Activated CD8-positive, alpha-beta T cell treated with anti-CD3 and anti-CD28 coated beads for 36 hours (primary cell): ENCODE measurements around the gene RAD51B. TPM values are rescaled to one million over a fixed set of nuclear protein-coding genes. Genes with fewer than 3 reads are reported as not detected.

Source experiments
- ATAC-seq: fragments of 200-7000 bp; cut with Tn5 transposase; one replicate; pipeline ENCODE4 v1.10.0; 2021; ENCODE audit warnings: mild to moderate bottlenecking, moderate library complexity
- CTCF ChIA-PET: fragments of 350-600 bp; sonication (Branson Sonifier 250); formaldehyde crosslinking; loops from one replicate; lab custom pipeline; 2021; ENCODE audit warnings: antibody characterized with exemption; lab: Charles Lee
- POLR2A ChIA-PET: fragments of 350-600 bp; sonication (Branson Sonifier 250); formaldehyde crosslinking; loops from one replicate; lab custom pipeline; 2021; ENCODE audit warnings: antibody characterized with exemption; lab: Charles Lee
- DNase-seq: peaks from one replicate; pipeline ENCODE4 v3.0.0-alpha.2; 2020
- H3K27ac Mint-ChIP-seq: one replicate; pipeline ENCODE4 v1.8.0; 2021; ENCODE audit warnings: mild to moderate bottlenecking, mixed read lengths
- H3K27me3 Mint-ChIP-seq: one replicate; pipeline ENCODE4 v1.8.0; 2021; ENCODE audit warnings: mixed read lengths
- H3K36me3 Mint-ChIP-seq: one replicate; pipeline ENCODE4 v1.8.0; 2021; ENCODE audit warnings: low read depth, mixed read lengths
- H3K4me1 Mint-ChIP-seq: one replicate; pipeline ENCODE4 v1.8.0; 2021; ENCODE audit warnings: low read depth, mixed read lengths
- H3K4me3 Mint-ChIP-seq: one replicate; pipeline ENCODE4 v1.8.0; 2021; ENCODE audit warnings: mild to moderate bottlenecking, moderate library complexity, mixed read lengths
- H3K9me3 Mint-ChIP-seq: one replicate; pipeline ENCODE4 v1.8.0; 2021; ENCODE audit warnings: mixed read lengths
- intact Hi-C: fragments of 100-400 bp; cut with micrococcal nuclease; formaldehyde crosslinking; loops from one replicate; pipeline ENCODE4 v1.10.0; 2022
- total RNA-seq, 2 experiments: library from RNA; stranded (reverse); gene quantifications; one replicate each; pipeline ENCODE4 v1.2.3, GENCODE V29; 2021
- TF ChIP-seq, protein P1 (sequence below): fragments of 200-600 bp; IDR thresholded peaks from one replicate; pipeline ENCODE4 v1.8.0; 2022; ENCODE audit warnings: antibody characterized with exemption, mild to moderate bottlenecking

The RAD51B gene
- total RNA-seq, 2 experiments from 2014 or later: 38.2 to 40.6 TPM

GRCh38 chr14:68683326-68683725 is 863.7 kb downstream of the RAD51B start:
- Mint-ChIP-seq H3K27me3 (no peaks in the 10 kb centered on the region), H3K27ac (peak overlapping the region; percentile 89), H3K9me3 (no peaks in the 10 kb centered on the region), H3K36me3 (no peaks in the 10 kb centered on the region), H3K4me1 (peaks cover 57% of the 10 kb centered on the region), H3K4me3 (no peak overlapping the region)
- intact Hi-C loops: loop anchor here (5.0 kb wide), 1 partner anchor 109 kb away; the partner anchor contains the start of gene ZFP36L1
- ChIA-PET CTCF (interaction anchor here (1.0 to 4.6 kb wide), 4 partner anchors 19 to 106 kb away, joined by 3 to 38 read pairs (median 4); no protein-coding TSS in a partner anchor), POLR2A (interaction anchor here (0.7 to 1.8 kb wide), 10 partner anchors 11 to 135 kb away, joined by 3 to 6 read pairs (median 4); no protein-coding TSS in a partner anchor)
- DNase-seq (no peak), ATAC-seq (no peak)
- TF ChIP-seq, protein P1, sequence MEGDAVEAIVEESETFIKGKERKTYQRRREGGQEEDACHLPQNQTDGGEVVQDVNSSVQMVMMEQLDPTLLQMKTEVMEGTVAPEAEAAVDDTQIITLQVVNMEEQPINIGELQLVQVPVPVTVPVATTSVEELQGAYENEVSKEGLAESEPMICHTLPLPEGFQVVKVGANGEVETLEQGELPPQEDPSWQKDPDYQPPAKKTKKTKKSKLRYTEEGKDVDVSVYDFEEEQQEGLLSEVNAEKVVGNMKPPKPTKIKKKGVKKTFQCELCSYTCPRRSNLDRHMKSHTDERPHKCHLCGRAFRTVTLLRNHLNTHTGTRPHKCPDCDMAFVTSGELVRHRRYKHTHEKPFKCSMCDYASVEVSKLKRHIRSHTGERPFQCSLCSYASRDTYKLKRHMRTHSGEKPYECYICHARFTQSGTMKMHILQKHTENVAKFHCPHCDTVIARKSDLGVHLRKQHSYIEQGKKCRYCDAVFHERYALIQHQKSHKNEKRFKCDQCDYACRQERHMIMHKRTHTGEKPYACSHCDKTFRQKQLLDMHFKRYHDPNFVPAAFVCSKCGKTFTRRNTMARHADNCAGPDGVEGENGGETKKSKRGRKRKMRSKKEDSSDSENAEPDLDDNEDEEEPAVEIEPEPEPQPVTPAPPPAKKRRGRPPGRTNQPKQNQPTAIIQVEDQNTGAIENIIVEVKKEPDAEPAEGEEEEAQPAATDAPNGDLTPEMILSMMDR: no peak

DNA sequence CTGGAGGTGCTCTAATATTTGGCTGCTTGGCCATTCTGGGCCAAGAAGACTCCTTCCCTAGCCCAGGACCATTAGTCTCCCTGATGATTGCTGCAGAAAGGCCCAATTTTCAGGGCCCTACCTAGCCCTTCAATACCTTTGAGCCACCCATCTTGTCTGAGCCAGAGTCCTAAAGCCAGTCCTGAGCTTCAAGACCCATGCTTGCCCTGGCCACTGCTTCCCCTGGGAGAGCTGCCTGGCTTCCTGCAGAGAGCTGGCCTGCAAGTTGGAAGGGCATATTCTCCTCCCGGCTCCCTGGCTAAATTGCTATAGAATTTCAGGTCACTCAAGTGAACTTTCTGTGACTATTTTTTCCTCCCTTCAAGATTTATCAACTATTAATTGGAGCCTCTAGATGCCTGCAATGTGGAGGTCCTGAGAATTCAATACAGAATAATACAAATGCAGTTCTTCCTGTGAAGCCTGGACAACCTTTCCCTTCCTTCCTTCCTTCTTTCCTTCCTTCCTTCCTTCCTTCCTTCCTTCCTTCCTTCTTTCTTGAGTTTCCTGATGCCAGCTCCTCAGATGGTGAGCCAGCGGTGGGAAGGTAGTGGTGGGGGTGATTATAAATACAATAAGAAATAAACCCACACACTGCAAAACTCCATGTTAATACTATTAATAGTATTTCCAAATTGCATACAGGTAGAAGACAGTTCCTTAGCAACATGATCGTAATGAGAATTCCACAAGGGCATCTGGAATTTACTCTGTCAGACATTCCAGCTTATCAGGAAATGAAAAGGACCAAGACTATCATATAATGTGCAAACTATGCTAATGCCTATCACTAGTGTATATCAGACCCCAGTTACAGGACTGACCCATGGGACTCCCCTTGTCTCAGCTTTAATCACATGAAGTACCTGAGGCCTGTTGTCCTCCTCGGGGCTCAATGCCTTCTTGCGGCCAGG is 865.2 kb downstream of the RAD51B start:
- H3K4me3 Mint-ChIP-seq: peak overlapping the region; percentile 42
- ATAC-seq (no peak), DNase-seq (no peak)
- no peaks in the 10 kb centered on the region for H3K9me3 Mint-ChIP-seq
- POLR2A ChIA-PET: interaction anchor here (0.6 to 2.3 kb wide), 15 partner anchors 9 to 878 kb away, joined by 3 to 12 read pairs (median 4); partner anchors contain the start of gene ZFP36L1
- H3K27me3 Mint-ChIP-seq: no peaks in the 10 kb centered on the region
- H3K4me1 Mint-ChIP-seq: peaks cover 56% of the 10 kb centered on the region
- H3K36me3 Mint-ChIP-seq: no peaks in the 10 kb centered on the region
- TF ChIP-seq, protein P1: no peak
- CTCF ChIA-PET: interaction anchor here (0.9 to 4.6 kb wide), 7 partner anchors 9 to 132 kb away, joined by 3 to 38 read pairs (median 4); no protein-coding TSS in a partner anchor
- peak overlapping the region; percentile 87 for H3K27ac Mint-ChIP-seq
- intact Hi-C loops: loop anchor here (5.0 kb wide), 2 partner anchors 48 to 108 kb away; partner anchors contain the start of gene ZFP36L1

GRCh38 chr14:68685419-68686204 is 866.0 kb downstream of the RAD51B start:
- ChIA-PET CTCF (interaction anchor here (0.9 to 4.6 kb wide), 9 partner anchors 9 to 437 kb away, joined by 3 to 38 read pairs (median 3); no protein-coding TSS in a partner anchor), POLR2A (interaction anchor here (0.5 to 2.3 kb wide), 20 partner anchors 9 to 879 kb away, joined by 3 to 12 read pairs (median 3); partner anchors contain the start of gene ZFP36L1)
- peaks cover 56% of the 10 kb centered on the region for H3K4me1 Mint-ChIP-seq
- intact Hi-C loops: loop anchor here (5.0 kb wide), 1 partner anchor 47 kb away; no protein-coding TSS in a partner anchor
- no peaks in the 10 kb centered on the region for H3K9me3 Mint-ChIP-seq
- H3K36me3 Mint-ChIP-seq: no peaks in the 10 kb centered on the region
- H3K27me3 Mint-ChIP-seq: no peaks in the 10 kb centered on the region
- ATAC-seq: peak; percentile 90
- peak overlapping the region; percentile 42 for H3K4me3 Mint-ChIP-seq
- peak overlapping the region; percentile 87 for H3K27ac Mint-ChIP-seq
- DNase-seq: peak; percentile 92
- TF ChIP-seq, protein P1: no peak

GRCh38 chr14:68686205-68686465 is 866.6 kb downstream of the RAD51B start:
- Mint-ChIP-seq H3K36me3 (no peaks in the 10 kb centered on the region), H3K9me3 (no peaks in the 10 kb centered on the region), H3K27me3 (no peaks in the 10 kb centered on the region), H3K27ac (peak overlapping the region; percentile 87), H3K4me3 (no peak overlapping the region), H3K4me1 (peaks cover 55% of the 10 kb centered on the region)
- ATAC-seq: no peak
- ChIA-PET CTCF (interaction anchor here (0.9 to 4.6 kb wide), 6 partner anchors 22 to 437 kb away, joined by 3 to 38 read pairs (median 3); no protein-coding TSS in a partner anchor), POLR2A (interaction anchor here (0.5 to 2.3 kb wide), 12 partner anchors 8 to 208 kb away, joined by 3 to 12 read pairs (median 4); no protein-coding TSS in a partner anchor)
- DNase-seq: no peak
- TF ChIP-seq, protein P1: no peak
- intact Hi-C loops: loop anchor here (5.0 kb wide), 1 partner anchor 46 kb away; no protein-coding TSS in a partner anchor
